ENCODE data around the gene KATNB1.

The KATNB1 gene

GRCh38 chr16:57758331-57759117, 23.0 kb downstream of the KATNB1 start:
- no peak for FAIRE-seq

- no peak for FAIRE-seq
Observed at GRCh38 chr16:57759131-57759530, 23.6 kb downstream of the KATNB1 start.

GRCh38 chr16:57759541-57760356, 24.2 kb downstream of the KATNB1 start:
- FAIRE-seq = no peak

GRCh38 chr16:57760357-57761160, 25.0 kb downstream of the KATNB1 start:
- no peak for FAIRE-seq

- no peak for FAIRE-seq
Observed at GRCh38 chr16:57761301-57761700, 25.7 kb downstream of the KATNB1 start.

- no peak for FAIRE-seq
Observed at GRCh38 chr16:57761957-57762356, 26.4 kb downstream of the KATNB1 start.

- no peak for FAIRE-seq
Observed at GRCh38 chr16:57762365-57763040, 26.9 kb downstream of the KATNB1 start.

- no peak for FAIRE-seq
Observed at GRCh38 chr16:57763285-57764005, 27.9 kb downstream of the KATNB1 start.

- FAIRE-seq = no peak
Observed at GRCh38 chr16:57764006-57764340, 28.4 kb downstream of the KATNB1 start.

- FAIRE-seq = no peak
Observed at GRCh38 chr16:57764341-57765159, 29.0 kb downstream of the KATNB1 start.

GRCh38 chr16:57765160-57765728, 29.7 kb downstream of the KATNB1 start:
- no peak for FAIRE-seq

- no peak for FAIRE-seq
Observed at GRCh38 chr16:57766714-57767348, 31.3 kb downstream of the KATNB1 start.

GRCh38 chr16:57769541-57770145, 34.1 kb downstream of the KATNB1 start:
- FAIRE-seq = no peak

- FAIRE-seq = no peak
Observed at GRCh38 chr16:57770361-57770760, 34.8 kb downstream of the KATNB1 start.

GRCh38 chr16:57771141-57771785, 35.7 kb downstream of the KATNB1 start:
- FAIRE-seq = no peak

GRCh38 chr16:57773019-57773418, 37.4 kb downstream of the KATNB1 start:
- FAIRE-seq = no peak

GRCh38 chr16:57773655-57774295, 38.2 kb downstream of the KATNB1 start:
- no peak for FAIRE-seq

GRCh38 chr16:57774705-57775285, 39.2 kb downstream of the KATNB1 start:
- no peak for FAIRE-seq
